AG10803 (cell line): Measurements from ENCODE around the gene AMBRA1.

Experiments
- DNase-seq: peaks from one replicate; pipeline ENCODE4 v3.0.0; 2010; ENCODE audit warnings: low read depth
- H3K4me3 ChIP-seq: 2 replicates; pipeline ENCODE4 v1.5.1; 2011; ENCODE audit warnings: mild to moderate bottlenecking, low read length, control low read depth
- TF ChIP-seq, protein P1 (sequence below): conservative IDR thresholded peaks from 2 replicates; pipeline ENCODE4 v1.5.1; 2011; ENCODE audit warnings: mild to moderate bottlenecking, low read length, control low read depth, inconsistent platforms

Gene AMBRA1

GRCh38 chr11:46472662-46472994 is 121.2 kb downstream of the AMBRA1 start:
- no peak for DNase-seq
- H3K4me3 ChIP-seq = no peak overlapping the region
- TF ChIP-seq, protein P1, sequence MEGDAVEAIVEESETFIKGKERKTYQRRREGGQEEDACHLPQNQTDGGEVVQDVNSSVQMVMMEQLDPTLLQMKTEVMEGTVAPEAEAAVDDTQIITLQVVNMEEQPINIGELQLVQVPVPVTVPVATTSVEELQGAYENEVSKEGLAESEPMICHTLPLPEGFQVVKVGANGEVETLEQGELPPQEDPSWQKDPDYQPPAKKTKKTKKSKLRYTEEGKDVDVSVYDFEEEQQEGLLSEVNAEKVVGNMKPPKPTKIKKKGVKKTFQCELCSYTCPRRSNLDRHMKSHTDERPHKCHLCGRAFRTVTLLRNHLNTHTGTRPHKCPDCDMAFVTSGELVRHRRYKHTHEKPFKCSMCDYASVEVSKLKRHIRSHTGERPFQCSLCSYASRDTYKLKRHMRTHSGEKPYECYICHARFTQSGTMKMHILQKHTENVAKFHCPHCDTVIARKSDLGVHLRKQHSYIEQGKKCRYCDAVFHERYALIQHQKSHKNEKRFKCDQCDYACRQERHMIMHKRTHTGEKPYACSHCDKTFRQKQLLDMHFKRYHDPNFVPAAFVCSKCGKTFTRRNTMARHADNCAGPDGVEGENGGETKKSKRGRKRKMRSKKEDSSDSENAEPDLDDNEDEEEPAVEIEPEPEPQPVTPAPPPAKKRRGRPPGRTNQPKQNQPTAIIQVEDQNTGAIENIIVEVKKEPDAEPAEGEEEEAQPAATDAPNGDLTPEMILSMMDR = no peak

- no peak overlapping the region for H3K4me3 ChIP-seq
- no peak for DNase-seq
- TF ChIP-seq, protein P1 = no peak
Measured at GRCh38 chr11:46471943-46472661, 121.7 kb downstream of the AMBRA1 start.

GRCh38 chr11:46469926-46470325 is 123.9 kb downstream of the AMBRA1 start:
- no peak for DNase-seq
- TF ChIP-seq, protein P1 = no peak
- H3K4me3 ChIP-seq = no peak overlapping the region

GRCh38 chr11:46465683-46466082 is 128.1 kb downstream of the AMBRA1 start:
- TF ChIP-seq, protein P1 = no peak
- H3K4me3 ChIP-seq = no peak overlapping the region
- DNase-seq = no peak

DNA sequence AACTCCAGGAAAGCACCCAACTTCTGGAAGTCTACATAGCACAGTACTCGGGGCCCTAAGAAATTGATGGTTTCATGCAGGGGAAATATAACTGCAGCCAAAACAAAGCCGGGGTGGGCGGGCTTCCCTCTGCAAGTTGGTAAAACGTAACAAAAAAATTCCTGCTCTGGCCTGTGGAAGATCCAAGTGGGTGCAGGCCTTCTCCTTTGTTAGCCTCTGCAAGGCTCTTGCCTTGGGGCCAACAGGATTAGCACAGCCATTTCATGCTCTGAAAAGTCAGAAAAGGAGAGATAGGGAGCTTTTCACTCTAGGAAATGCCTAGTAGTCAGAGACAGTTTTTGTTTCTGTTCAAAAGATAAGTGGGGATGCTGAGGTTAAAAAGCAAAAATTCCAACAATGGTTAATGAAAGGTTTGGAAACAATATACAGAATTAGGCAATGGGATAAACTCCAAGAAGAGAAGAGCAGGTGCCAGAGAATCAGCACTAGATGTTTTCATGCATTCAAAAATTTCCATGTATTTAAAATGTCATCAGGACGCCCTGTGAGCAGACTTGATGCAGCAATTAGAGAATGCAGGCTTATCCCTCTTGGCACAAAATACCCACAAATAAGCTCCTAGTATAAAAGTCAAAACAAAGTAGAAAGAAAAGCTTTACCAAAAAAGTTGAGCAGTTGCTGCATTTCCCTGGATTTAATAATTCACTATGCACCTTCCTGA is 130.0 kb downstream of the AMBRA1 start:
- no peak for DNase-seq
- no peak overlapping the region for H3K4me3 ChIP-seq
- TF ChIP-seq, protein P1 = no peak

- TF ChIP-seq, protein P1 = no peak
- peak; percentile 43 for DNase-seq
- no peak overlapping the region for H3K4me3 ChIP-seq
Measured at GRCh38 chr11:46461461-46461927, 132.3 kb downstream of the AMBRA1 start.

GRCh38 chr11:46458491-46458890 is 135.3 kb downstream of the AMBRA1 start:
- DNase-seq = no peak
- TF ChIP-seq, protein P1 = no peak
- no peak overlapping the region for H3K4me3 ChIP-seq
